HG02763 (cell line): ENCODE data around the gene MAPK8.

ENCODE experiments used
- ATAC-seq: cut with Tn5 transposase; IDR thresholded peaks from one replicate; pipeline ENCODE4 v1.9.1; 2021; ENCODE audit warnings: mild to moderate bottlenecking, moderate library complexity; ENCODE audit not compliant: unreplicated experiment

Gene MAPK8

GRCh38 chr10:48447356-48448215, 141.1 kb downstream of the MAPK8 start:
- no peak for ATAC-seq

GRCh38 chr10:48448796-48449195, 142.3 kb downstream of the MAPK8 start:
- no peak for ATAC-seq

DNA sequence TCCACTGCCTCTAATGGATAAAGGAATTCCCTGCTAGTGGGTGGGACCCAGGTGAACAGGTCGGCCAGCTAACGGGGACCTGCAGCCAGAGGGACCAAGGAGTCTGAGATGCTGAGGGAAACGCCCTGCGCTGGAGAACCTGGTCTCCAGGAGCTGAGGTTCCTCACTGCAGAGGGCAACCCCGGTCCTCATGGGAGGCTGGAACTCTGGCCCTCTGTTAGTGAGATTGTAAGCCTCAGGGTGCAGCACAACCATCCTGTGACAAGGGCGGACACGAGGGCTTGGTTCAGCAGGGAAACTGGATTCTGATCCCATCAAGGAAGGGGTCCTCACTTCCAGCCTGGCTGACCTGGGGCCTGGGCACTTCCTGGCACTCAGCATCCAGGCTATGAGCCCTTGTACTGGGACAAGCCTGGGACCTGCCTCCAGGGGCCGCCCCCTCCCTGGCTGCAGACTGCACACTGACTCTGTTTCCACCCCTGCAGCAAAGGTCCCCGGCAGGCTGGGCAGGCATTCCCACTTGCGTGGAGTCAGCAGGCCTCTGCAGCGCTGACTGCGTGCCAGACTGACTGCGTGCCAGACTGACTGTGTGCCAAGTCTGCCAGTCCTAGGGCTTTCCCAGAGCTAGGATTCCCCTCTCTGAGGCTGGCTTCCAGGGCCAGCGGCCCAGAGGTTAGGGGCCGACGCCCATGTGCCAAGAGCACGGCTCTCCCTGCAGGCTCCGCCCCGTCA, 143.2 kb downstream of the MAPK8 start:
- no peak for ATAC-seq

GRCh38 chr10:48450233-48450740, 143.8 kb downstream of the MAPK8 start:
- no peak for ATAC-seq

- no peak for ATAC-seq
Observed at GRCh38 chr10:48450741-48451466, 144.4 kb downstream of the MAPK8 start.

DNA sequence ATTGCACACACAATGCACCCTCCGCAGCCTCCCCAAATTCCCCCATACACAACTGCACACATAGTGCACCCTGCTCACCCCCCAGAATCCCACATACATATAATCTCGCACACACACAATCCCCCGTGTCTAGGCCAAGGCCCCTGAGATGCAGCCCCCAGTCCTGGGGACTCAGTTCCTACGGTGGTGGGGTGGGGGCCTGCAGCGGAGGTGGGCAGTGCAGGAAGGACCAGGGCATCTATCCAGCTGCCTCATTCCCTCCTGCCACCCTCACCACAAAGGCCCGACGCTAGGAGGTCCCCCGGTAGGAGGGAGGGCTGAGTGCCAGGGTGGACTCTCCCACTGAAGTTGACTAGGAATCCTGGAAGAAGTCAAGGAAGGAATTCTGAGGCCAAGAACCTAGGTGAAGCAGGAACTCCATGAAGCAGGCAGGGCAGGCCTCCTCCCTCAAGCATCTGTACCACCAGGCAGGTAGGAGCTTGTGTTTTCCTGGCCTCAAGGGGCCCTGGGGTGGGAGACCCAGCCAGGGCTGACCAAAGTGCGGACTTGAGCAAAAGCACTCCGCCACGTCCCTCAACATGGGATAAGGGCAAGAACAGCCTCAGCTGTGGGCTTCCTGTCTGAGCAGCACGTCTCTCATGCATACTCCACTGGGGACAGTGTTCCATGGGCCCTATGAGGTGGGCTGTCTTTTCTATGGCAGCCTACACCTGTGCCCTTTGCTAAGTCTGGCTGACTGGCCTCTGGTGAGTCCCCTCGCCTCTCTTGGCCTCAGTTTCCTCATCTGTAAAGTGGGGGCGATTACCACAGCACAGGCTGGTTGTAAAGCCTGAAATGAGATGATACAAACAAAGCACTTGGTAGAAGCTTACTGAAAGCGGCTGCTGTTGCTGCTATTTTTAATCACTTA, 145.7 kb downstream of the MAPK8 start:
- no peak for ATAC-seq

DNA sequence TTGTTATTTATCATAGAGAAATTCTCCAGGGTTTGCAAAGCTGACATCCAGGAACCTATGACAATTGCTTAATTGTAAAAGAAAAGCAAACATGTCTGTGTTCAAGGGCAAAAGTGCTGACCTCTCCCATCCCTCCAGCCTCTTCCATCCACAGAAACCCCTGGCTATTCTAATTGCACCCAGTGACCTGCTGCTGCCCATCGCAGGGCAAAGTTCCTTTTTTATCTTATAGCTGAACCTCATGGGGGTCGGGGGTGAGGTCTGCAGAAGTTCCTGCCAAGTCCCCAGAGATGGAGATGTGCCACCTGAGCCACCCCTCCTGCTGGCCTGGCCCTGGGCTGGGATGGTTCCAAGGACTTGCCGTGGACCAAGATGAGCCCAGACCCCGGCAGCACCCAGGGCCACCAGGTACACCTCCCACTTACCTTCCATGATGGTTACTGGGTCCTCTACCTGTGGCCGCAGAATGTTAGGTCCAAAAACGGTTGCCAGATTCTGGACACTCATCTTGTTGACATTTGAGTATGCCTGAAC, 146.5 kb downstream of the MAPK8 start:
- ATAC-seq = no peak

- no peak for ATAC-seq
Observed at GRCh38 chr10:48453451-48454301, 147.2 kb downstream of the MAPK8 start.

DNA sequence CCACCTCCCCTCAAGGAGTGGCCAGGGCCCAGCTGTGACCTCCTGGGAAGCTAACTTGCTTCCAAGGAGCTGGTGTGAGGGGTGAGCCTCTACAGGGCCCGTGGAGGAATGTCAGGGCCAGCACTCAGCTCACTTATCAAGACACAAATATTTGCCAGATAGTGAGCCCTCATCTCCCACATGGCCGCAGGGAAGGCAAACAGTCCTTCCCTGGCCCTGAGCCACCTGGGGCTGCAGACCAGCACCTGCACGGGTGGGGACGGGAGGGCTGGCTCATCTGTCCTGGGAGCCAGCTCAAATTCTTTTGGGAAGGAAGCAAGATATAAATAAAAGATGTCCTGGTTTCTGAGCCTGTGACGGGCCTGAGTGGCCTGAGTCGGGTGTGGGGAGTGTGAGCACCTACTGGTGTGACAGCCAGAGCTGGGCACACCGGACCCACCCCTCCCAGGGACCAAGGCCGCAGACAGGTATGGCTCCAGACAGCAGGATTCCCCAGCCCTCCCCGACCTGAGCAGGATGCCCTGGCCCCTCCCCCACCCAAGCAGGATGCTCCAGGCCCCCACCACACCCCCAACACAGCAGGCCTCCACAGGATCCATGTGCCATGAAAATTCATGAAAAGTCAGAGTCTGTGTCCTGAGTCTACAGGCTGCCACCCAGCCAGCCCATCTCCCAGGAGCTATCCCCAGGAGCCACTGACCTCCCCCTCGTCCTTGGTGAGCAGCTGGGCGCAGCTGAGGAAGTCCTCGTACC, 148.0 kb downstream of the MAPK8 start:
- no peak for ATAC-seq

DNA sequence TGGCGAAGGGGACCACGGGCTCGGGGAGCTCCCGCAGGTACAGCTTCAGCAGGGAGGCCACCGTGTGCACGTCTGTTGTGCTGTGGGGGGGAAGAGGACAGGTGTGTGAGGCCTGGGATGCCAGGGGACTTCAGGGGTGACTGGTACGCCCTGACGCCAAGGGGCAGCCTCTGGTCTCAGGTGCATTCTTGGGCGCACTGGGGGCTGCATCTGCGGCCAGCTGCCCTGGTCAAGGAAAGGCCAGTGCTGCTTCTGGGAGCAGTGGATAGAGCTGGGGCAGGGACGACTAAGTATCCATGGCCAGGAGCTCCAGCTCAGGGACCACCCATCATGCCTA, 148.5 kb downstream of the MAPK8 start:
- ATAC-seq = no peak

GRCh38 chr10:48455392-48456151, 149.1 kb downstream of the MAPK8 start:
- no peak for ATAC-seq

DNA sequence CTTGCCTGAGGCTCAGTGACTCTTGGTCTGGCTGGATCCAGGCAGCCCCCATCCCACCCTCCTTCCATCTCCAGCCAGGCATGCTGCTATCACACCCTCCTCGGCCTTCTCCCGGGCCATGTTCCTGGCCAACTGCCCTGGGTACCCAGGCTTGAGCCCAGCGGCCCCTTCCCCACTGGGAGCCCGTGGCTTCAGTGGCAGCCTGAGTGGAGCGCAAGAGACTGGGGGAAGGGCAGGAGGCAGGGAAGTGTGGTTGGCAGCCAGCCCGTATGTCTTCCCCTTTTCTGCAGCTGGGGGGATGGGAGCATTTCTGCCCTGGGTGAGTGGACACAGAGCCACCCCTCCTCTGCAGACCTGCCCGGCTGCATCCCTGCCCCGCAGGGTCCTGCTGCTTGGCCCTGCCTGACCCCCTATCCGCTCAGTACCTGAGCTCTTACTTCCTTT, 149.9 kb downstream of the MAPK8 start:
- no peak for ATAC-seq

DNA sequence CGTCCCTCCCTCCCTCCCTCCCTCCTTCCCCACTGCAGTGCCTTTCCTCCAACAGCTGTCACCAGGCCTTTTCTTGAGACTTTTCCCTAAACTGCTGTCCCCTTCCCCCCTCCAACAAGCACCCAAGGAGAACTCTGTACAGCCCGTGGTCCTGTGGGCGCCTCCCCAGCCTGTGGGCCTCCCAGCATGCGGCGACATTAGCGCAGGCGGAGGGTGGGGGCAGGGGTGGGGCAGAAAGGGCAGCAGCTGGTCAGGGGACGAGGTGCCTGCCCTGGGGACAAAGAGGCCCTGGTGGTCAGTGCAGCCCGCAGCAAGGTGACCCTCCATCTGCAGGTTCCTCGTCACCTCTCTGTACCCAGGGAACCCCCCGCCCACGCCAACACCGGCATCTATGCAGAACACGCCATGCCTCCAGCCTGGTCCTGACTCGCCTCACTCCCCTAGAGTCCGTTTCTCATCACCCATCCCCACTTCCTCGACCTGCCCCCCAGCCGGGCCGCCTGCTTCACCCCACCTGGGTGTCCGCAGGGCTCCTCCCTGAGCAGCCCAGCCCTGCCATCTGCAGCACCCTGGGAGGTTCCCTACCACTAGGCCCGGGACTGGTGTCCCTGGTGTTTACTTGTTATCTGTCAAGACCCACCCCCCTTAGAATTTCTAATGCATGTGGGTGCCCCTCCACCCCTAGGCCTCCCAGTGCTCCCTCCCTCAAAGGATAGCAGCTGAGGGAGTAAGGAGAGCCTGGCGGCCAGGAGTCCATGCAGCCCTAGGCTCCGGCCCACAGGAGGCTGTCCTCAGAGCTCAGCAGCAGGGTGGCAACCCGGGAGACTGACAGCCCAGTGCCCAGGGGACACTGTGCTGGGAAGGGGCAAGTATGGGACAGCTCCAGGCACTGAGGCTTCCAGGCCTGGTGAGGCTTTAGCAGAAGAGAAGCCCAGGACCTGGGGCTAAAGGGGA, 150.6 kb downstream of the MAPK8 start:
- ATAC-seq = no peak

DNA sequence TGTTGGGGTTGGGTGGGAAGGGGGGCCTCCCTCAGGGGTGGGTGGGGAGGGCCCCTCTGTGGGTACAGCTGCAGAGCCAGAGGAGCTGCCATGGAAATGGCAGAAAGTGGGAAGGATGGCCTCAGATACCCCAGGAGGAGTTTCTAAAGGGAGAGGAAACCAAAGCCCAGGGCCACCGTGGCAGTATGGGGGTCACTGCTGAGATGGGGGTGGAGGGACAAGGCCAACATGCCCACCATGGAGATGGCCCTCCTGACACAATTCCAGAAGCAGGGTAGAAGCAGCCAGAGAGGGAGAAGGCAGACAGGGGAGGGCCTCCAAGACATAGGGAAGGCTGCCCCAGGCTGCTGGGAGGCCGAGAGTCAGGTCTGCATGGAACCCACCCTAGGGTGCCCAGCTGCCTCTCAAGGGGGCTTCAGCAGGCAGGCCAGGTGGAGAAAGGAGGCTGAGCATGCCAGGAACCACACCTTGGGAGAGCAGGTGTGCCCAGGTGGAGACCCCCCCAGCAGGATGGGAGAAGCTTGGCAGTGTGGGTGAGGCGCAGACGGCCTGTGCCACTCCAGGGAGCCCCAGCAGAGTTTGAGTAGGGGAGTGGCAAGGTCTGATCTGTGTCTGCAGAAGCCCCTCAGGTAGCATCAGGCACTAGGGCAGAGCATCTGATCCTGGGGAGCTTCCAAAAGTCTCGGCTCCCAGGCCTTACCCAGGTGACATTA, 151.6 kb downstream of the MAPK8 start:
- no peak for ATAC-seq

DNA sequence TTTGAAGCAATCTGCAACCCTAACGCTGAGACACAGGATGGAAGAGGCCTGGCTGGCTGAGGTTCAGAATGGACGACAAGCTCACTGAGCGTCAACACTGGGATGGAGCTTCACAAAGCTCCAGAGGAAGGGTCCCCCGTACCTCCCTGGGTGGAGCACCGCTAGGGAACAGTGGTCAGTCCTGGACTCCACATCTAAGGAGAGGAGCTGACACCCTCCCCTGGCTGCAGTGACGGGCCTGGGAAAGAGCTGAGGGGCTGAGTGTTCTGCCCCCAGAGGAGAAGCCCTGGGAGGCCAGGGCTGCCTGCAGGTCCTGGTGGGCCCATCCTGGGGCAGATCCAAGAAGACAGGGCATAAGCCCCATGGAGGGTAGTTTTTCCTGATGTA, 152.2 kb downstream of the MAPK8 start:
- no peak for ATAC-seq
